ELF-1 (cell line): ENCODE measurements around the gene STPG2.

ENCODE experiments used
- DNase-seq: peaks from one replicate; pipeline ENCODE4 v3.0.0-alpha.2; 2016; ENCODE audit warnings: low read depth, low spot score

The STPG2 gene

GRCh38 chr4:97828646-97829045 lies 314.6 kb downstream of the STPG2 start:
- no peak for DNase-seq

- DNase-seq = no peak
These were observed 324.0 kb downstream of the STPG2 start for GRCh38 chr4:97819294-97819693.

DNA sequence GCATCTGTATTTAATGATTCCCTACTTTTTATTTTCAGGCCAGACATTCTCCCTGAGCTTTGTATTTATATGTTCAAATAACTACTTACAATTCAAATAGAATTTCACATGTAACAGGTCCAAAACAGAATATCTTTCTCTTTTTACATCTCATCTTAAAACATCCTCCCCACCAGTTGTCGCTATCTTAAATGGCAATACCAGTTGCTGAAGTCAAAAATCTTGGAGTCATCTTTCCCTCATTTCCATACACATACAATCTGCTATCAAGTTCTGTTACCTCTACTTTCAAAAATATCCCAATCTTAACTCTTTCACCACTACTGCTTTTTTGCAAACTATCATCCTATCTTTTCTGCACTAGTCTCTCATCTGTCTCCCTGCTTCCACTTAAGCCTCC lies 330.5 kb downstream of the STPG2 start:
- no peak for DNase-seq

DNA sequence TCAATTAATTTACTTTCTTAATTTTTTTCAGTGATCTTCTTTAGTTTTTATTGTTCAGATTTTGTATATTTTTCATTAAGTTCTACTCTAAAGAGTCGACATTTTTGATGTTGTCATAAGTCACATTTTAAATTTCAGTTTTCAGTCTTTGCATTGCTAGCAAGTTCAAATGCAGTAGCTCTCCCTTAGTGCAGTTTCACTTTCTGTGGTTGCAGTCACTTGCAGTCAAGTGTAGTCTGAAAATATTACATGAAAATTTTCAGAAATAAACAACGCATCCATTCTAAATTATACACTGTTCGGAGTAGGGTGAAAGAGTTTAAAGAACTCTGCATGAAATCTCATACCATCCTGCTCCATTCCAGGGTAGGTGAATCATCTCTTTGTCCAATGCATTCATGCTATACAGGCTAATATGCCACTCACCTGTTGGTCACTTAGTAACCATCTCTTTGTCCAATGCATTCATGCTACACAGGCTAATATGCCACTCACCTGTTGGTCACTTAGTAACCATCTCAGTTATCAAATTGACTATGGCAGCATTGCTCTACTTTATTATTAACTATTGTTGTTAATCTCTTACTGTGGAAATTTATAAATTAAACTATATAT lies 356.9 kb downstream of the STPG2 start:
- DNase-seq = no peak

DNA sequence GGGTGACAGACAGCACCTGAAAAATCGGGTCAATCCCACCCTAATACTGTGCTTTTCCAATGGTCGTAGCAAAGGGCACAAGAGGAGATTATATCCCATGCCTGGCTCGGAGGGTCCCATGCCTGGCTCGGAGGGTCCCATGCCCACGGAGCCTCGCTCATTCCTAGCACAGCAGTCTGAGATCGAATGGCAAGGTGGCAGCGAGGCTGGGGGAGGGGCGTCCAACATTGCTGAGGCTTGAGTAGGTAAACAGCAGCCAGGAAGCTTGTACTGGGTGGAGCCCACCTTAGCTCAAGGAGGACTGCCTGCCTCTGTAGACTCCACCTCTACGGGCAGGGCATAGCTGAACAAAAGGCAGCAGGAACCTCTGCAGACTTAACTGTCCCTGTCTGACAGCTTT lies 365.1 kb downstream of the STPG2 start:
- DNase-seq = no peak

GRCh38 chr4:97774347-97774989 lies 368.8 kb downstream of the STPG2 start:
- DNase-seq = no peak

GRCh38 chr4:97770222-97770621 lies 373.1 kb downstream of the STPG2 start:
- DNase-seq = no peak

DNA sequence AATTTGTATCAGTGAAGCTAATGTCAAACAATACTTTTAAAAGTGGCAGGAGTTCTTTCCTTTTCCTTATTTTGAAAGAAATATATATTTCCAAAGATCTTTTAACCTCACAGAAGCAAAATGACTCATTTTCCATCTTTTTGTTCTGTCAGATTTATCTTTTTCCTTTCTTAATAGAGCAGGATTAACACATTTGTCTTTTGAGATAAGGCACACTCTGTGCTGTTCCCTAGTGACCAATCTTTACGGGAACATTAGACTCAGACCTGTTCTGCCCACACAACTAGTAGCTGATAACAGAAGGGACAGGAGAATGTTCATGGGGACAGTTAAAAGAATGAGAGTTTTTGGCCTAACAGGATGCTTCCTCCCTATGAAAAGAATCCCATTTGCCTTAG lies 381.2 kb downstream of the STPG2 start:
- DNase-seq = no peak

DNA sequence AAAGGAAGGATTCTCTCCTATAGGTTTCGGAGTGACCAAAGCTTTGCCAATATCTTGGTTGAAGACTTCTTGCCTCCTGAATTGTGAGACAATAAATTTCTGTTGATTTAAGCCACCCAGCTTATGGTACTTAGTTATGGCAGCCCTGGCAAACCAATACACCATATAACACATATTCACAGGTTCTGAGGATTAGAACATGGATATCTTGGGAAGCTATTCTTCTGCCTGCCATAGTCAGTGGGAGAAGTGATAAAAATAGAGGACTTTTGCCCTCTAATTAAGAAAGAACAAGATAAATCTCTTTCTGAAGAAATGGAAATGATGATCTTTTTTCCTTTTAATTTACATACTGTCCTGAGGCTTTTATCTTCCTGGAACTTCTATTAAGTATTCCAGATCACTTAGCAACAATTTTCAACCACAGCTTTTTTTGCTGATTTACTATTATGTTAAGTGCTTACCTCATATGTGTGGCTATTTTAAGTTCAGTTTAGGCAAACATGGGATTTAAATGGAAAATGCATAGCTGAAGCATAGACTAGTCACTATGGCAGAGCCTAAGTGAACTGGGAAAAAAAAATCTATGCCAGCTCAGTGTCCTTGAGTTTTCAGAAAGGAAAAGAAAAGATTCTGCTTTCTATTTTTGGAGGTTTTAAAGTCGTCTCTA lies 381.7 kb downstream of the STPG2 start:
- DNase-seq = no peak

DNA sequence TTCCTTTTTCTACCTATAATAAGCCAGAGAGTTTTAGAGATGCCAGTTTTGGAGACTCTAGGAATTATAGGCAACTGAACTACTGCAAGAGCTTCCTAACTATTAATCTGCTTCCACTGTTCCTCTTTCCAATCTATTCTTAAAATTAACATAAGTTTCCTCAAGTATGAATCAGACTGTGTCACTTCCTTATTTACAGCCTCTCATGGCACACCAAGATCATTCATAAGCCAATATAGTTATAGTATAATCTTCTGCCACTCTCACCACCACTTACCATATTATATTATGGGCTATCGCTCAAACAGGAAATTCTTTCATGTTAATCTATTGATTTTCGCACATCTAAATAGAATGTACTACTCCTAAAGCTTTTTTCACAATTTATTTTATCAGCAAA lies 383.5 kb downstream of the STPG2 start:
- DNase-seq = no peak

DNA sequence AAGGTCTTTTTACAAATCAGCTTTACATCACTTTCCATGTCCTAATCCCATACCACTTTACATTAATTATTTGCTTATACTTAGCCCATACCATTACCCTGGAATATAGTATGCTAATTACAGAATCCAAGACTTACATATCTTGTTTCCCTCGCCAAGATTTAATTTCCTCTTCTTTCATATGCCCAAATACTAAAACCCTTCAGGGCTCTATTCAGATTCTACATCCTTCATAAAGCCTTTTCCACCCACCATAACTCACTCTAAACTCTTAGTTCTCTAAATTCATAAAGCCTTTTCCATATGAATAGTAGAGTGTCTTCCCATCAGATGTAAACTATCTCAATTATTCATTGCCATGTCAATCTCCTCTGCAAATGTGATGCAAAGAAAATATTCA lies 390.7 kb downstream of the STPG2 start:
- DNase-seq = no peak

GRCh38 chr4:97747945-97748344 lies 395.3 kb downstream of the STPG2 start:
- DNase-seq = no peak

GRCh38 chr4:97720869-97721432 lies 422.3 kb downstream of the STPG2 start:
- DNase-seq = no peak

DNA sequence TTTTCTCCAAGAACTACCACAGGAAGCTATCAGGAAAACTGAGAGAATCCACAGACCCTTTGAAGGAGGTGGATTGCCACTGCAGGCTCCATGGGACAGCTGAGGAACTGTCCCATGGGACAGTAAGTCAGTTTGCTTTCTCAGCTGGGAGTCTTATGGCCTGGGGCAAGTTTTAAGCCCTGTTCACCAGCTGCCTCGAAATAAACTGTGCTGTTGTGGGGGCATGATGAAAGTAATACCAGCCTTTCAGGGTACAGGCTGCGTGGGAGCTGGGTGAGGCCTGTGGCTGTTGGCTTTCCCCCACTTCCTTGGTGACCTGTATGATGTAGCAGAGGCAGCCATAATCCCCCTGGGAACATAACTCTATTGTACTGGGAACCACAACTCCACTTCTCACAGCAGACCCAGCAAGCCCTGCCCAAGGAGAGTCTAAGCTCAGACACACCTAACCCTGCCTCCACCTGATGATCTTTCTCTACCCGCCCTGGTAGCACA lies 452.1 kb downstream of the STPG2 start:
- DNase-seq = no peak

GRCh38 chr4:97670703-97671269 lies 472.5 kb downstream of the STPG2 start:
- no peak for DNase-seq

GRCh38 chr4:97665553-97665952 lies 477.7 kb downstream of the STPG2 start:
- no peak for DNase-seq

DNA sequence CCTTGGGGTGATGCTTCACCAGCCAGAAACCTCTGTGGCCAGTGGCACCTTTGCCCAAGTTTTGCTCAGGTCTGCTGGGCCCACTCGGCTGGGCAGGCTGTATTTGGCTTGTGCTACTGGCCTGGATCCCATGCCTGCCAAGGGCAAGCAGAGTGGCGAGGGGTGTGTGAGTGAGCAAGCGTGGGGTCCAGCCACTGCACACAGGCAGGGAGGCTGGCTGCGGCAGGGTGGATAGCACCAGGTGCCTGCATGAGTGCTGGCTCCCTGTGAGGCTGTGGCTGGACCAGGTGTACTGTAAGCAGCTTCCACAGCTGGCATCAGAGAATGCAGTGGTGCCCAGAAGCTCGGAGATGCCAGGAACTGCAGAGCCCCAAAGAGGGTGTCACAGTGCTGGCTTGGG lies 478.5 kb downstream of the STPG2 start:
- DNase-seq = no peak

DNA sequence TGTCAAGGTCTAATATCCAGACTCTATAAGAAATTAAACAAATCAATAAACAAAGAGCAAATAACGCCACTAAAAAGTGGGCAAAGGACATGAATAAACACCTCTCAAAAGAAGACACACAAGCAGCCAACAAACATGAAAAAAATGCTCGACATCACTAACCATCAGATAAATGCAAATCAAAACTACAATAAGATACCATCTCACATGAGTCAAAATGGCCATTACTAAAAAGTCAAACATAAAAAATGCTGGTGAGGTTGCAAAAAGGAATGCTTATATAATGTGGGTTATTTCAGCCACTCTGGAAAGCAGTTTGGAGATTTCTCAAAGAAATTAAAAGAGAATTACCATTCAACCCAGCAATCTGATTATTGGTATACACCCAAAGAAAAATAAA lies 481.1 kb downstream of the STPG2 start:
- no peak for DNase-seq

DNA sequence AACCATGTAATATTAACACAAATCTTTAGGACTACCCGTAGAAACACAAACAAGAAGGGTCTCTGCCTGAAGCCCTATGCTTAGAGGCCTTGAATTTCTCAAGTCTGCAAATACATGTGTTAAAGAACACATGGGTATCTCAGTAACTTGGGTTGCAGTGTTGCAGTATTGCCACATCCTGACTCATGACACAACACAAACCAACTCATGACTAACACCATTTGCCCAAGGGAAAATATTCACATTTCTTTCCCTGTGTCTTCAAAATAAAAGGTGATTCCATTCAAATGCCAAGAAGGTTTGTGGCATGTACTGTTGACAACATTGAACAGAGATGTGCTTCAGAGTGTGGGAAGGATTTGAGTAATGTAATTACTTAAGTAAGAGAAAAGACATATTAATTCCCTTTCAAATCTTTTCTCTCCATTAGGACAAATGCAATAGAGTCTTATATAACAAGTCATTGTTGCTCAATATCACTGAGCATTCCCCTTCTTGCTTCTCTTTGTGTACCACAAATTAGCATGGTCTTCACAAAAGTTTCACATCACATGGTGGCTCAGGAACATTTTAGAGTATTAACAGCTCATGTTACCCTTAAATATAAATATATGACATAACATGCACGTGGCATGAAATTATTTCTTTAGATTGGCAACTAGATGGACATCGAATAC lies 487.1 kb downstream of the STPG2 start:
- DNase-seq = no peak

DNA sequence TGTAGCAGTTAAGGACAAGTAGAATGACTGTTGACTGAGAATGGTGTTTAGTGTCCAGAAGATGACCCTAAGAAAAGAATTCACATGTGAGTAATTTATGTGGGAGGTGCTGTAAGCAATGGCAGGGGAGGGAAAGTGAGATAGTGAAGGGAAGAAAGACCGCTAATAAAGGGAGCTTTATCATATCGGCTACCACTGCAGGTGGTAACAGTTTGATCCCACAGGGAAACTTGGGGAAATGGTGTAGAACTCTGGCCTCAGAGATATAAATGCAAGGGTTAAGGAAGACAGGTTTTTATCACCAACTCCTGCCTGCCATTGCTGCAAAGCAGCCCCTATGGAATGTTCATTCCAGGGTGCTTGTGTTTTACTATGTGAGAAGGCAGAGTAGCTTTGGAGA lies 489.6 kb downstream of the STPG2 start:
- no peak for DNase-seq

GRCh38 chr4:97646997-97647396 lies 496.3 kb downstream of the STPG2 start:
- DNase-seq = no peak
